Keratinocyte (primary cell): ENCODE measurements around the gene SF3A2. TPM values are rescaled to one million over a fixed set of nuclear protein-coding genes. Genes with fewer than 3 reads are reported as not detected.

Experiments used
- DNase-seq: peaks from one replicate; pipeline ENCODE4 v3.0.0-alpha.2; 2011; ENCODE audit warnings: low read depth, missing footprints, low spot score
- FAIRE-seq: peaks from 2 replicates; lab custom pipeline; 2011; peaks lifted over from hg19 to GRCh38; lab: Jason Lieb, UNC
- H2AFZ ChIP-seq: 2 replicates; pipeline ENCODE4 v1.6.0; 2012; ENCODE audit warnings: low read length, control low read depth, inconsistent platforms; ENCODE audit not compliant: control insufficient read depth
- H3K27ac ChIP-seq: 2 replicates; pipeline ENCODE4 v1.5.1; 2011; ENCODE audit warnings: low read length; ENCODE audit not compliant: control insufficient read depth, insufficient read depth
- H3K27me3 ChIP-seq: 3 replicates; pipeline ENCODE4 v1.6.0; 2011; ENCODE audit warnings: low read length; ENCODE audit not compliant: control insufficient read depth, insufficient read depth; ENCODE audit errors: extremely low read depth
- H3K36me3 ChIP-seq, 2 experiments: 2 replicates in 1 of 2; 3 replicates in 1 of 2; pipeline ENCODE4 v1.5.1; 2011; ENCODE audit warnings: low read length in 2 of 2, mild to moderate bottlenecking in 1 of 2; ENCODE audit not compliant: control insufficient read depth in 2 of 2, insufficient read depth in 2 of 2; ENCODE audit errors: extremely low read depth in 1 of 2
- H3K4me1 ChIP-seq: 3 replicates; pipeline ENCODE4 v1.5.1; 2011; ENCODE audit warnings: low read length; ENCODE audit not compliant: control insufficient read depth, insufficient read depth; ENCODE audit errors: extremely low read depth
- H3K4me2 ChIP-seq: 3 replicates; pipeline ENCODE4 v1.6.0; 2011; ENCODE audit warnings: low read depth, low read length; ENCODE audit not compliant: control insufficient read depth, insufficient read depth; ENCODE audit errors: extremely low read depth
- H3K4me3 ChIP-seq, 3 experiments: fragments of 200-600 bp in 1 of 3; sonication (generic) in 1 of 3; 2 replicates in 2 of 3; 3 replicates in 1 of 3; pipeline ENCODE4 v1.5.1; 2011 to 2016; ENCODE audit warnings: low read length in 3 of 3, mild to moderate bottlenecking in 3 of 3, control low read depth in 2 of 3, inconsistent platforms in 1 of 3, low read depth in 1 of 3, mixed read lengths in 1 of 3, mixed run types in 1 of 3, moderate library complexity in 1 of 3; ENCODE audit not compliant: control insufficient read depth in 2 of 3, insufficient read depth in 2 of 3; ENCODE audit errors: extremely low read depth in 1 of 3
- H3K79me2 ChIP-seq: 2 replicates; pipeline ENCODE4 v1.6.0; 2012; ENCODE audit warnings: low read length; ENCODE audit not compliant: control insufficient read depth, insufficient read depth
- H3K9ac ChIP-seq: 3 replicates; pipeline ENCODE4 v1.6.0; 2011; ENCODE audit warnings: low read length; ENCODE audit not compliant: control insufficient read depth, insufficient read depth; ENCODE audit errors: extremely low read depth
- H3K9me1 ChIP-seq: 3 replicates; pipeline ENCODE4 v1.6.0; 2011; ENCODE audit warnings: low read length; ENCODE audit not compliant: control insufficient read depth, insufficient read depth; ENCODE audit errors: extremely low read depth
- H3K9me3 ChIP-seq: 2 replicates; pipeline ENCODE4 v1.5.1; 2012; ENCODE audit warnings: low read depth, low read length; ENCODE audit not compliant: control insufficient read depth
- H4K20me1 ChIP-seq: 3 replicates; pipeline ENCODE4 v1.6.0; 2011; ENCODE audit warnings: low read length; ENCODE audit not compliant: control insufficient read depth, insufficient read depth; ENCODE audit errors: extremely low read depth
- EZH2 ChIP-seq: IDR thresholded peaks from one replicate; pipeline ENCODE4 v1.6.1; 2012; ENCODE audit warnings: inconsistent platforms, mild to moderate bottlenecking, low read length, moderate library complexity
- dilution Hi-C: fragments of 300-500 bp; cut with MboI; formaldehyde crosslinking; loops from one replicate; pipeline ENCODE4 v1.7.0; 2020; ENCODE audit warnings: low sequenced_read_pairs; ENCODE audit not compliant: extremely low pct_ligation_motif_present
- polyA plus RNA-seq, 5 experiments: library from polyadenylated mRNA; depleted of rRNA in 3 of 5; stranded (reverse) in 3 of 5; stranded (forward) in 1 of 5; unstranded in 1 of 5; fragments of >200 nt; gene quantifications; 1 replicate in 1 of 5; 2 replicates in 3 of 5; 3 replicates in 1 of 5; pipeline versions ENCODE4 v1.2.1 to v1.2.3, GENCODE V29; 2011 to 2012; ENCODE audit warnings: missing spikeins in 2 of 5, low read depth in 1 of 5, low replicate concordance in 1 of 5
- TF ChIP-seq, protein P1 (sequence below), 3 experiments: IDR thresholded peaks in 1 of 3; conservative IDR thresholded peaks in 1 of 3; optimal IDR thresholded peaks in 1 of 3; 2 replicates in 2 of 3; 3 replicates in 1 of 3; pipeline versions ENCODE3 to v1.5.1; 2011; ENCODE audit warnings: low read length in 3 of 3, mild to moderate bottlenecking in 3 of 3, moderate library complexity in 2 of 3, control low read depth in 1 of 3, inconsistent platforms in 1 of 3; ENCODE audit not compliant: insufficient read depth in 2 of 3; ENCODE audit errors: extremely low read depth in 1 of 3

SF3A2 gene
- polyA plus RNA-seq, 1 donor (not counting 4 experiments of a cell fraction or from before 2014, with no cell fraction given): 4.7 TPM

- no peak for DNase-seq
- dilution Hi-C loops: no loop called here
- Histone ChIP-seq H2AFZ (no peak within 1 kb of the TSS), H3K27me3 (no peaks in the 10 kb centered on the region), H3K4me2 (no peak within 1 kb of the TSS), H3K9ac (no peak within 1 kb of the TSS), H3K9me1 (no peaks in the 10 kb centered on the region), H3K27ac (no peak within 1 kb of the TSS), H3K4me3 (no peak within 1 kb of the TSS), H3K4me1 (no peaks in the 10 kb centered on the region), H4K20me1 (no peaks in the 10 kb centered on the region), H3K36me3 (no peaks in the 10 kb centered on the region), H3K9me3 (no peaks in the 10 kb centered on the region), H3K79me2 (no peaks in the 10 kb centered on the region)
- TF ChIP-seq EZH2: no peak
- TF ChIP-seq, protein P1, sequence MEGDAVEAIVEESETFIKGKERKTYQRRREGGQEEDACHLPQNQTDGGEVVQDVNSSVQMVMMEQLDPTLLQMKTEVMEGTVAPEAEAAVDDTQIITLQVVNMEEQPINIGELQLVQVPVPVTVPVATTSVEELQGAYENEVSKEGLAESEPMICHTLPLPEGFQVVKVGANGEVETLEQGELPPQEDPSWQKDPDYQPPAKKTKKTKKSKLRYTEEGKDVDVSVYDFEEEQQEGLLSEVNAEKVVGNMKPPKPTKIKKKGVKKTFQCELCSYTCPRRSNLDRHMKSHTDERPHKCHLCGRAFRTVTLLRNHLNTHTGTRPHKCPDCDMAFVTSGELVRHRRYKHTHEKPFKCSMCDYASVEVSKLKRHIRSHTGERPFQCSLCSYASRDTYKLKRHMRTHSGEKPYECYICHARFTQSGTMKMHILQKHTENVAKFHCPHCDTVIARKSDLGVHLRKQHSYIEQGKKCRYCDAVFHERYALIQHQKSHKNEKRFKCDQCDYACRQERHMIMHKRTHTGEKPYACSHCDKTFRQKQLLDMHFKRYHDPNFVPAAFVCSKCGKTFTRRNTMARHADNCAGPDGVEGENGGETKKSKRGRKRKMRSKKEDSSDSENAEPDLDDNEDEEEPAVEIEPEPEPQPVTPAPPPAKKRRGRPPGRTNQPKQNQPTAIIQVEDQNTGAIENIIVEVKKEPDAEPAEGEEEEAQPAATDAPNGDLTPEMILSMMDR (optimal IDR thresholded peaks at IDR 0.05 in 1 of 3, IDR thresholded peaks at IDR 0.05 in 1 of 3, conservative IDR thresholded peaks at IDR 0.05 in 1 of 3; ENCODE audit: extremely low read depth in 1 of 3, insufficient read depth in 2 of 3, low read length in 3 of 3): no peak
- no peak for FAIRE-seq
These were observed 45.6 kb downstream of the SF3A2 start, which contains the start of gene PEAK3 for GRCh38 chr19:2282062-2282861. Gene PEAK3 (minus strand): TSS chr19:2282175. CDS start chr19:2280931, 1,244 bp downstream.

GRCh38 chr19:2282862-2283237 is 46.2 kb downstream of the SF3A2 start:
- Histone ChIP-seq H3K4me3 (no peak overlapping the region), H3K27ac (no peak overlapping the region)

More at GRCh38 chr19:2282862-2283237, 46.2 kb downstream of the SF3A2 start:
- dilution Hi-C loops: no loop called here
- Histone ChIP-seq H3K9me3 (no peaks in the 10 kb centered on the region), H3K4me2 (no peak overlapping the region), H3K9ac (no peak overlapping the region), H3K36me3 (no peaks in the 10 kb centered on the region), H3K27me3 (peaks cover 2% of the 10 kb centered on the region), H3K79me2 (no peaks in the 10 kb centered on the region), H2AFZ (no peak overlapping the region), H4K20me1 (no peaks in the 10 kb centered on the region), H3K9me1 (no peaks in the 10 kb centered on the region), H3K4me1 (no peaks in the 10 kb centered on the region)
- DNase-seq (no peak), FAIRE-seq (no peak)
- TF ChIP-seq EZH2: no peak
- TF ChIP-seq, protein P1 (optimal IDR thresholded peaks at IDR 0.05 in 1 of 3, IDR thresholded peaks at IDR 0.05 in 1 of 3, conservative IDR thresholded peaks at IDR 0.05 in 1 of 3; ENCODE audit: extremely low read depth in 1 of 3, insufficient read depth in 2 of 3, low read length in 3 of 3): no peak
